DOHH2 (cell line): ENCODE data around the gene ATP23.

ENCODE experiments used
- H3F3A ChIP-seq: fragments of 200-600 bp; sonication (generic), shearing (Covaris generic); 2 replicates; pipeline ENCODE4 v1.6.0; 2016; ENCODE audit warnings: antibody characterized with exemption, mild to moderate bottlenecking; ENCODE audit not compliant: control insufficient read depth, insufficient read depth
- H3K27ac ChIP-seq: fragments of 200-600 bp; sonication (generic); 2 replicates; pipeline ENCODE4 v1.5.1; 2014; ENCODE audit warnings: low read depth, mild to moderate bottlenecking, low read length, moderate library complexity
- H3K27me3 ChIP-seq: fragments of 200-600 bp; sonication (generic); 2 replicates; pipeline ENCODE4 v1.6.1; 2014; ENCODE audit warnings: mild to moderate bottlenecking, low read length, mixed read lengths; ENCODE audit not compliant: control insufficient read depth
- H3K36me3 ChIP-seq: fragments of 200-600 bp; sonication (generic); 2 replicates; pipeline ENCODE4 v1.6.1; 2014; ENCODE audit warnings: mild to moderate bottlenecking, low read length, moderate library complexity, mixed read lengths; ENCODE audit not compliant: control insufficient read depth
- H3K4me1 ChIP-seq: fragments of 200-600 bp; sonication (generic); 2 replicates; pipeline ENCODE4 v1.6.1; 2014; ENCODE audit warnings: mild to moderate bottlenecking, low read length, mixed read lengths; ENCODE audit not compliant: control insufficient read depth
- H3K4me2 ChIP-seq: fragments of 200-600 bp; sonication (generic); 2 replicates; pipeline ENCODE4 v1.6.0; 2014; ENCODE audit warnings: mild to moderate bottlenecking, low read length, moderate library complexity
- H3K4me3 ChIP-seq: fragments of 200-600 bp; sonication (generic); 2 replicates; pipeline ENCODE4 v1.5.1; 2014; ENCODE audit warnings: mild to moderate bottlenecking, low read length, mixed read lengths
- H3K79me2 ChIP-seq: fragments of 200-600 bp; sonication (generic); 2 replicates; pipeline ENCODE4 v1.6.1; 2014; ENCODE audit warnings: mild to moderate bottlenecking, low read length, mixed read lengths; ENCODE audit not compliant: control insufficient read depth
- H3K9me2 ChIP-seq: fragments of 200-600 bp; sonication (generic); replicated peaks from 2 replicates; pipeline ENCODE4 v1.6.1; 2014; ENCODE audit warnings: mild to moderate bottlenecking, low read length, mixed read lengths; ENCODE audit not compliant: control insufficient read depth
- H3K9me3 ChIP-seq: fragments of 200-600 bp; sonication (generic); 2 replicates; pipeline ENCODE4 v1.6.1; 2014; ENCODE audit warnings: antibody characterized with exemption, low read length, mixed read lengths; ENCODE audit not compliant: control insufficient read depth, insufficient read depth
- H4K20me1 ChIP-seq: fragments of 200-600 bp; sonication (generic); 2 replicates; pipeline ENCODE4 v1.6.0; 2014; ENCODE audit warnings: low read depth, mild to moderate bottlenecking, antibody characterized with exemption, low read length, moderate library complexity; ENCODE audit not compliant: control insufficient read depth, insufficient read depth
- CTCF ChIP-seq: fragments of 200-600 bp; sonication (generic); IDR thresholded peaks from one replicate; pipeline ENCODE4 v1.5.1; 2014; ENCODE audit warnings: antibody characterized with exemption, mild to moderate bottlenecking, low read depth, low read length; ENCODE audit not compliant: poor library complexity, severe bottlenecking
- EZH2phosphoT487 ChIP-seq: fragments of 200-600 bp; sonication (generic); IDR thresholded peaks from 2 replicates; pipeline ENCODE4 v1.6.1; 2017; ENCODE audit warnings: borderline replicate concordance, mild to moderate bottlenecking, antibody characterized with exemption, low read length, moderate library complexity, mixed read lengths

Gene ATP23

GRCh38 chr12:57935839-57936512, 5.4 kb upstream of the ATP23 start:
- H3K27ac ChIP-seq: peak overlapping the region; percentile 81
- H3K36me3 ChIP-seq: peaks cover 5% of the 10 kb centered on the region; the same call in 1 of the 2 replicates

GRCh38 chr12:57936513-57936883, 4.9 kb upstream of the ATP23 start:
- H3K27ac ChIP-seq: peak overlapping the region; percentile 81; the same call in 1 of the 2 replicates
- H3K27me3 ChIP-seq: no peaks in the 10 kb centered on the region
- H3K9me3 ChIP-seq: no peaks in the 10 kb centered on the region
- H3K4me2 ChIP-seq: peak overlapping the region; percentile 84
- H3K36me3 ChIP-seq: peaks cover 5% of the 10 kb centered on the region; the same call in 1 of the 2 replicates
- peaks cover 36% of the 10 kb centered on the region for H3K4me1 ChIP-seq
- H3F3A ChIP-seq: peaks cover 10% of the 10 kb centered on the region
- H3K79me2 ChIP-seq: peaks cover 18% of the 10 kb centered on the region
- H4K20me1 ChIP-seq: no peaks in the 10 kb centered on the region
- H3K9me2 ChIP-seq: no peaks in the 10 kb centered on the region
- peak overlapping the region; percentile 89 for H3K4me3 ChIP-seq
- TF ChIP-seq CTCF (no peak), EZH2phosphoT487 (no peak)

More at GRCh38 chr12:57935839-57936512, 5.4 kb upstream of the ATP23 start:
- no peak for TF ChIP-seq CTCF
- TF ChIP-seq EZH2phosphoT487: no peak
- Histone ChIP-seq H3K27me3 (no peaks in the 10 kb centered on the region), H3K9me3 (no peaks in the 10 kb centered on the region), H3K79me2 (peaks cover 18% of the 10 kb centered on the region), H4K20me1 (no peaks in the 10 kb centered on the region), H3K4me1 (peaks cover 35% of the 10 kb centered on the region), H3F3A (peaks cover 10% of the 10 kb centered on the region), H3K9me2 (no peaks in the 10 kb centered on the region), H3K4me3 (peak overlapping the region; percentile 89), H3K4me2 (peak overlapping the region; percentile 84)

GRCh38 chr12:57939291-57939690, 2.1 kb upstream of the ATP23 start:
- Histone ChIP-seq H3K9me3 (no peaks in the 10 kb centered on the region), H3K4me1 (peaks cover 49% of the 10 kb centered on the region), H3K27me3 (no peaks in the 10 kb centered on the region)

More at GRCh38 chr12:57939291-57939690, 2.1 kb upstream of the ATP23 start:
- Histone ChIP-seq H3K4me2 (no peak overlapping the region), H4K20me1 (no peaks in the 10 kb centered on the region), H3K79me2 (peaks cover 38% of the 10 kb centered on the region), H3K4me3 (no peak overlapping the region), H3F3A (peaks cover 10% of the 10 kb centered on the region), H3K36me3 (peaks cover 4% of the 10 kb centered on the region; the same call in 1 of the 2 replicates), H3K9me2 (no peaks in the 10 kb centered on the region), H3K27ac (no peak overlapping the region)
- no peak for TF ChIP-seq EZH2phosphoT487
- no peak for TF ChIP-seq CTCF
